GM18517 (cell line): ENCODE results near the gene UBR7.

ENCODE experiments used
- ATAC-seq: cut with Tn5 transposase; IDR thresholded peaks from one replicate; pipeline ENCODE4 v1.9.1; 2021; ENCODE audit warnings: mild to moderate bottlenecking, moderate library complexity; ENCODE audit not compliant: unreplicated experiment

Gene UBR7

GRCh38 chr14:93246534-93246933 lies 39.5 kb downstream of the UBR7 start:
- ATAC-seq = no peak

- no peak for ATAC-seq
Observed at GRCh38 chr14:93249128-93249831, 42.2 kb downstream of the UBR7 start.

GRCh38 chr14:93262446-93262845 lies 55.4 kb downstream of the UBR7 start:
- ATAC-seq = no peak

- ATAC-seq = no peak
Observed at GRCh38 chr14:93263416-93263815, 56.4 kb downstream of the UBR7 start.

GRCh38 chr14:93266127-93266526 lies 59.1 kb downstream of the UBR7 start:
- ATAC-seq = no peak

- ATAC-seq = no peak
Observed at GRCh38 chr14:93267149-93267711, 60.2 kb downstream of the UBR7 start.

GRCh38 chr14:93268406-93268805 lies 61.4 kb downstream of the UBR7 start:
- no peak for ATAC-seq

- ATAC-seq = no peak
Observed at GRCh38 chr14:93269341-93270068, 62.4 kb downstream of the UBR7 start.

GRCh38 chr14:93271111-93271510 lies 64.1 kb downstream of the UBR7 start:
- ATAC-seq = no peak

- ATAC-seq = no peak
Observed at GRCh38 chr14:93274055-93274806, 67.2 kb downstream of the UBR7 start.

- no peak for ATAC-seq
Observed at GRCh38 chr14:93276031-93276716, 69.1 kb downstream of the UBR7 start.
